Left lung (tissue), 10 donors: ENCODE data around the gene CCDC9. TPM values are rescaled to one million over a fixed set of nuclear protein-coding genes. Genes with fewer than 3 reads are reported as not detected.

Experiments
- ATAC-seq: fragments of 200-7000 bp; cut with Tn5 transposase; one replicate; pipeline ENCODE4 v1.9.1; 2020; ENCODE audit warnings: moderate library complexity
- DNase-seq, 4 donors: peaks; one replicate each; pipeline ENCODE4 v3.0.0-alpha.2; 2013 to 2020
- H3K27ac ChIP-seq, 2 donors: fragments of 200-600 bp; sonication (generic) in 1 of 2; one replicate each; pipeline versions ENCODE4 v1.5.0 to v1.8.0; 2020 to 2021
- H3K27me3 ChIP-seq, 2 donors: fragments of 200-600 bp; sonication (generic) in 1 of 2; one replicate each; pipeline versions ENCODE4 v1.5.0 to v1.8.0; 2020 to 2021
- H3K36me3 ChIP-seq, 2 donors: fragments of 200-600 bp; sonication (generic) in 1 of 2; one replicate each; pipeline versions ENCODE4 v1.5.0 to v1.8.0; 2020 to 2021
- H3K4me1 ChIP-seq, 2 donors: fragments of 200-600 bp; one replicate each; pipeline ENCODE4 v1.8.0; 2021
- H3K4me3 ChIP-seq, 2 donors: fragments of 200-600 bp; sonication (generic) in 1 of 2; one replicate each; pipeline versions ENCODE4 v1.5.0 to v1.8.0; 2020 to 2021; ENCODE audit warnings: mild to moderate bottlenecking in 1 of 2
- H3K9me3 ChIP-seq, 2 donors: fragments of 200-600 bp; sonication (generic) in 1 of 2; one replicate each; pipeline versions ENCODE4 v1.5.0 to v1.8.0; 2020 to 2021
- CTCF ChIP-seq, 2 donors: fragments of 200-600 bp; sonication (generic) in 1 of 2; IDR thresholded peaks; one replicate each; pipeline versions ENCODE4 v1.5.0 to v1.8.0; 2021; ENCODE audit warnings: antibody characterized with exemption in 2 of 2
- intact Hi-C, 2 donors: fragments of 100-400 bp; cut with DNase I; formaldehyde crosslinking; loops; one replicate each; pipeline versions ENCODE4 v1.11.2 to v1.14.2; 2022
- polyA plus RNA-seq, 6 donors: library from polyadenylated mRNA; unstranded; fragments of 120-200 nt; gene quantifications; one replicate each; pipeline ENCODE4 v1.2.1, GENCODE V29; 2013; ENCODE audit not compliant: insufficient read length in 6 of 6
- total RNA-seq, 2 donors: library from RNA; stranded (reverse); fragmentation: NEBNext Ultra II Directional; extraction: Animal tissue kit (Norgen Biotek cat#: 25700); gene quantifications; one replicate each; pipeline ENCODE4 v1.2.1, GENCODE V29; 2021
- donor health status: DM: no; HTN: yes; CAD: no.
- donor health status: DM: no; HTN: no; CAD: no.

The CCDC9 gene
- total and polyA plus RNA-seq, 8 donors = 24.7 to 35.8 (median 28.6) TPM

- ATAC-seq (no peak), DNase-seq (no peak)
- Histone ChIP-seq H3K4me1 (peaks cover 0 to 33% of the 10 kb centered on the region in 2 donors), H3K9me3 (no peaks in the 10 kb centered on the region), H3K27ac (no peak overlapping the region), H3K36me3 (no peaks in the 10 kb centered on the region), H3K4me3 (no peak overlapping the region), H3K27me3 (no peaks in the 10 kb centered on the region)
- intact Hi-C loops = loop anchor here in 1 of 2 donors (5.0 kb wide), 1 partner anchor 88 kb away; no protein-coding TSS in a partner anchor
- no peak for TF ChIP-seq CTCF (IDR thresholded peaks at IDR 0.05)
Observed at GRCh38 chr19:47303966-47304365, 47.6 kb downstream of the CCDC9 start.

- Histone ChIP-seq H3K4me1 (peaks cover 0 to 37% of the 10 kb centered on the region in 2 donors), H3K9me3 (no peaks in the 10 kb centered on the region), H3K4me3 (no peak overlapping the region), H3K36me3 (no peaks in the 10 kb centered on the region), H3K27ac (no peak overlapping the region), H3K27me3 (peaks cover 0 to 9% of the 10 kb centered on the region in 2 donors)
- peak; percentile 88 to 94 for TF ChIP-seq CTCF (IDR thresholded peaks at IDR 0.05)
- ATAC-seq (peak; percentile 85), DNase-seq (peak in 2 of 4 donors; percentile 71 to 91)
- intact Hi-C loops = no loop called here
Observed at GRCh38 chr19:47305309-47305751, 49.0 kb downstream of the CCDC9 start.

- Histone ChIP-seq H3K27me3 (peaks cover 0 to 19% of the 10 kb centered on the region in 2 donors), H3K27ac (no peak overlapping the region), H3K4me1 (peaks cover 0 to 38% of the 10 kb centered on the region in 2 donors), H3K36me3 (peaks cover 0 to 1% of the 10 kb centered on the region in 2 donors), H3K9me3 (no peaks in the 10 kb centered on the region), H3K4me3 (no peak overlapping the region)
- intact Hi-C loops = no loop called here
- ATAC-seq (no peak), DNase-seq (no peak)
- TF ChIP-seq CTCF (IDR thresholded peaks at IDR 0.05) = no peak
Observed at GRCh38 chr19:47306303-47306702, 50.0 kb downstream of the CCDC9 start.

GRCh38 chr19:47309038-47309437 is 52.7 kb downstream of the CCDC9 start:
- peaks cover 0 to 51% of the 10 kb centered on the region in 2 donors for H3K4me1 ChIP-seq
- H3K27me3 ChIP-seq = peaks cover 0 to 21% of the 10 kb centered on the region in 2 donors
- peak overlapping the region in 1 of 2 donors; percentile 88 for H3K27ac ChIP-seq
- ATAC-seq (no peak), DNase-seq (no peak)
- H3K4me3 ChIP-seq = peak overlapping the region in 1 of 2 donors; percentile 58
- TF ChIP-seq CTCF (IDR thresholded peaks at IDR 0.05) = no peak
- intact Hi-C loops = no loop called here
- no peaks in the 10 kb centered on the region for H3K9me3 ChIP-seq
- H3K36me3 ChIP-seq = peaks cover 0 to 19% of the 10 kb centered on the region in 2 donors

GRCh38 chr19:47309608-47310007 is 53.3 kb downstream of the CCDC9 start, which contains the start of gene C5AR1:
C5AR1 (plus strand) TSS chr19:47309861; CDS start chr19:47309896, 35 bp downstream.
- Histone ChIP-seq H3K4me1 (peaks cover 0 to 55% of the 10 kb centered on the region in 2 donors), H3K27ac (peak within 1 kb of the TSS; percentile 71 to 88), H3K27me3 (peaks cover 0 to 21% of the 10 kb centered on the region in 2 donors), H3K4me3 (peak within 1 kb of the TSS; percentile 7 to 58), H3K9me3 (no peaks in the 10 kb centered on the region), H3K36me3 (peaks cover 0 to 19% of the 10 kb centered on the region in 2 donors)
- peak in 2 of 4 donors; percentile 79 to 90 for DNase-seq
- intact Hi-C loops = no loop called here
- ATAC-seq = peak; percentile 66
- TF ChIP-seq CTCF (IDR thresholded peaks at IDR 0.05) = no peak
